ENCODE results near the gene CASKIN1.

- TF ChIP-seq CTCF (IDR thresholded peaks at IDR 0.05; ENCODE audit: insufficient read depth, low read length, poor library complexity, severe bottlenecking) (no peak), EZH2phosphoT487 (conservative IDR thresholded peaks at IDR 0.05; ENCODE audit: low read length) (no peak)
Measured at GRCh38 chr16:2212362-2213324, 16.2 kb upstream of the CASKIN1 start.
